Muscle of back (tissue), 11 donors: ENCODE measurements around the gene PLEKHD1. TPM values are rescaled to one million over a fixed set of nuclear protein-coding genes. Genes with fewer than 3 reads are reported as not detected.

Experiments used
- DNase-seq, 3 donors: peaks; one replicate each; pipeline versions ENCODE4 v3.0.0 to v3.0.0-alpha.2; 2013
- polyA plus RNA-seq, 10 donors: library from polyadenylated mRNA; unstranded; fragments of 120-200 nt; gene quantifications; one replicate each; pipeline ENCODE4 v1.2.1, GENCODE V29; 2013; ENCODE audit not compliant: insufficient read length in 10 of 10

The PLEKHD1 gene
- polyA plus RNA-seq, 10 donors, result 0.36 to 1.2 (median 0.60) TPM

DNA sequence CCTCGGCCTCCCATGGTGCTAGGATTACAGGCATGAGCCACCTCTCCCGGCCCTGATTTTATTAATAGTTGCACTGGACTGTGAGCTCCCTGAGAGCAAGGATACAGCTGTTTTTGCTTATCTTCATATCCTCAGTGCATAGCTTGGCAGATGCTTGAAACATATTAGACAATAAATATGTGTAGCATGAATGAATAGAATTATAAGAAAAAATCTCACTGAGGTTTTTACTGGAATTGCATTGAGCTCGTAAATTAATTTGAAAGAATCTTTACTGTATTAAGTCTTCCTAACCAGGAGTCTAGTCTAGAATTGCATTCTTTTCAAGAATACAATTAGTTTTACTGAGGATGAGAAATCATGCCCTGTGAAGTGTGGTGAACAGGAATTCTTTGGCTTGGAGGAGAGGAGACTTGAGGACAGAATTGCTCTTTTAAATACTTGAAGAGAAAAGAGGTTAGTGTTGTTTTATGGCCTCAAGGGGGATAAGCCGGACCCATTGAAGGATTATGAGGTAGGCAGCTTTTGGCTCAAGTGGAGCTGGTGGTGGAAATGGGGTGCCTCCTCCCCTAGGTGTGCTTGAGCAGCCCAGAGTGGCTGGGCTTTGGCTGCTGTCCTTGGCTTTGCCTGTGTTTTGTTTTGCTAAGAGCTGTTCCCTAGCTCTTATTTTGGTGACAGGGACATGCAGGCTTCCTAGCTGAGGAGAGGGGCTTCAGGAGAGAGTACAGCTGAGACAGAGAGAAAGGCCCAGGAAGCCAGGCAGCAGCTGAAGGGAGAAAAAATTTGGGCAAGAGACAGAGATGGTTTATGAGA is 34.0 kb downstream of the PLEKHD1 start:
- DNase-seq, result peak in 1 of 3 donors; percentile 37

DNA sequence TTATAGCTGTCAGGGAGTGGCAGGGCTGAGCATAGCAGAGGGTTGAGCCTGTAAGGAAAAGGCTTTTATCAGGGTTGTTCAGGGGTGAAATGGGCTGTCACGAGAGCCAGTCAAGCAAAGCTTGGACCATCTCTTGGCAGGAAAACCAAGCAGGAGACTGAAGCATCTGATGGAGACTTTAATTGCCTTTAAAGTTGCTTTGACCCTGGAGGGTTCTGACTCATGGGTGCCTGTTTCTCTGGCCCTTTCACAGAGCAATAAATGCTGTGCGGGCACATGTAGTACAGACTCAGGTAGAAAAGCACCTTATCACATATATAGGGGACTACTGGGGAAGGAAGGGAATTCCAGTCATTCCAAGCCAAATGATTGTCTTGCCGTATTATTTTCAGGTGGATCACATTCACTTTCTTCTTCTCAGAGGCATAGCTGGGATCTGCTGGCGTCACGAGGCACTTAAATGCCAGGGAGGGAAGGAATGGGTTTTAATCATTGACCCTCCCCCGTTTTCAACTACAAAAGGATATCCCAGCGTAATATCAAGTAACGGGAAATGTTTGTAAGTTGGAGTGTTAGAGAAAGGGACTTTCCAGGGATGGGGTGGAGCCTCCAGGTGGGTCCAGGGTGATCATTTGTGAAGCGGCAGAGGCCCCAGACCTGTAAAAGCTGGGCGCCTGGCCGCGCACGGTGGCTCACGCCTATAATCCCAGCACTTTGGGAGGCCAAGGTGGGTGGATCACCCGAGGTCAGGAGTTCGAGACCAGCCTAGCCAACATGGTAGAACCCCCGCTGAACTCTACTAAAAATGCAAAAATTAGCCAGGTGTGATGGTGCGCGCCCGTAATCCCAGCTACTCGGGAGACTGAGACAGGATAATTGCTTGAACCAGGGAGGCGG is 34.9 kb downstream of the PLEKHD1 start:
- DNase-seq, result no peak

DNA sequence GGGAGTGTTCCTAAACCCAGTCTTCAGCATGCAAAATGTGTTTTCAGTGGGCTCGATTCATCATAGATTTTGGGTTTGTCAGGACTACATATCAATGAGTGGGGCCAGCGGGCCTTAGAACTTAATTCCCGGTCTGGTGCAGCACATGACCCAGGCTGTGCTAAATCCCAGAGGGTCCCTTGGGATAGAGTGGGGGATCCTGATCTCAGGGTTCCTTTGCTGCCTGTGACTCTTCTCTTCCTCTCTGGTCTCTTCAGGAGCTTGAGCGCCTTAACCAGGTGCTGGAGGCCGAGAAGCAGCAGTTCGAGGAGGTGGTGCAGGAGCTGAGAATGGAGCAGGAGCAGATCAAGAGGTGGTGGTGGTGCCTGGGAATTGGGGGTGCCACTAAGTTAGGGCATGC is 37.5 kb downstream of the PLEKHD1 start:
- no peak for DNase-seq

DNA sequence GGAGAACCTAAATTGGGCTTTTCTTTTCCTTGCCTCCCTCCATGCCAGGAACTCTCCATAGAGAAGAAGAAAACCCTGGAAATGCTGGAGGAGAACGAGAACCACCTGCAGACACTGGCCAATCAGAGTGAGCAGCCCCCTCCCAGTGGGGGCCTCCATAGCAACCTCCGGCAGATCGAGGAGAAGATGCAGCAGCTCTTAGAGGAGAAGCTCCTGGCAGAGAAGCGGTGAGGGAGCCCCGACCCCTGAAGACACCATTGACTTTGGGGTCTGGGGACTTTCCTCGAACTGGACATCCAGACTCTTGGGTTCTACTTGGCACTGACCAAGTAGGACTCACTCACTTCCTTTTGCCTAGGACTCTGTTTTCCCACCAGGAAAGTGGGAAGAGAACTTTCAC is 41.4 kb downstream of the PLEKHD1 start:
- no peak for DNase-seq

DNA sequence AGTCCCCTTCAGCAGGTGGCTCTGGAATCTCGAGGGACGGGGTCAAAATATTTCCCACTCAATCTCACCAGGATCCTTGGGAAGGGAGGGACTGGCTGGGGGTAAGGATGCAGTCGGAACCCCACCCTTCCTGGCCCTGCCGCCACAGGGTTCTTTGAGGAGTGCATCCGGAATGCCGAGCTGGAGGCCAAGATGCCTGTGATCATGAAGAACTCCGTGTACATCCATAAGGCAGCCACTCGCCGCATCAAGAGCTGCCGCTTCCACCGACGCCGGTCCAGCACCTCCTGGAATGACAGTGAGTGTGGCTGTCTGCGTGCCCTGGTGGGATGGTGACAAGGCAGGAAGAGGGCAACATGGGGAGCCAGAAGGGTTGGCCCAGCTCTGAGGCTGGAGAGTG is 43.1 kb downstream of the PLEKHD1 start:
- no peak for DNase-seq

DNA sequence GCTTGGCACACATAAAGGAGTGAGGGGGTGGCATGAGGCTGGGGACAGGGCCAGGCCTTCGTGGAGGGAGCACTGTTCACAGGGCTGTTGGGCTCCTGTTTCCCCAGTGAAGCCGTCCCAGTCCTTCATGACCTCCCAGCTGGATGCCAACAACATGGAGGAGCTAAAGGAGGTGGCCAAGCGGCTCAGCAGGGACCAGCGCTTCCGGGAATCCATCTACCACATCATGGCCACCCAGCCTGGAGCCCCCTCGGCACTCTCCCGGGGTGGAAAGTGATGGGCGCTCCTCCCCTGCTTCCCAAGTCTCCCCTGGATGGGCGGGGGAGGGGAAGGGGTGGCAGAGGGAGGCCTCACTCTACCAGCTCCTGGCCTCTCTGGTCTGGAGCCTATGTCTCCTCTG is 43.6 kb downstream of the PLEKHD1 start:
- no peak for DNase-seq

DNA sequence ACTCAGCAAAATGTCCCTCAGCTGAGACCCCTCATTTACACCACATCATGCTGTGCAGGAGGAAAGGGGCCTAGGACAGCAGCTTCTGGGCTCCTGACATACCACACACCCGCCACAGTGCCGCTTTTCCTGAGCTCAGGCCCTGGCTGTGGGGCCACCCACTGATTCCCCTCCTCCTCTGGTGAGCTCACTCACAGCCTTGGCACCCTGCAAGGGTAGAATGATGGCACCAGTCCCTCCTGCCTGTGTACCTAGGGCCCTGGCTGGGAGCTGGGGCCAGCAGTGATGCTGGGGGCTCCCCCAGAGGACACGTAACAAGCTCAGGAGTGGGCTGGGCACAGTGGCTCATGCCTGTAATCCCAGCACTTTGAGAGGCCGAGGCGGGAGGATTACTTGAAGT is 44.4 kb downstream of the PLEKHD1 start:
- no peak for DNase-seq

DNA sequence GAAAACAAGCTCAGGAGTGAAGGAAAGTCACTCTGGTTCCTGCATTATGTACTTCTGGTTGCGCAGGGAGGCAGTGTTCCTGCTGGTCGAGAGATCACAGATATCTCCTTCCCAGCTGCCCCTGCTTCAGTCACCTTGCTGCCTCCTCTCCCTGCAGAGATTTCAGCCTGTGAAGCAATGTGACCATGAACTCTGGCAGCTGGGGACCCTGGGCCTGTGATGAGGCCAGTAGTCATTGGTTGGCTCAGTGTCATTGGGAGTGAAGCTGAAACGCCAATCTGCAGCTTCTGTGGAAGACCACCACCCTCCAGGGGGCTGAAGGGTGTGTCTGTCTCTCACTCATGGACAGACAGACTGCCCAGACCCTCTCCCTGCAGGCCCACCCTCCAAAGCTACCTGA is 45.0 kb downstream of the PLEKHD1 start:
- no peak for DNase-seq

DNA sequence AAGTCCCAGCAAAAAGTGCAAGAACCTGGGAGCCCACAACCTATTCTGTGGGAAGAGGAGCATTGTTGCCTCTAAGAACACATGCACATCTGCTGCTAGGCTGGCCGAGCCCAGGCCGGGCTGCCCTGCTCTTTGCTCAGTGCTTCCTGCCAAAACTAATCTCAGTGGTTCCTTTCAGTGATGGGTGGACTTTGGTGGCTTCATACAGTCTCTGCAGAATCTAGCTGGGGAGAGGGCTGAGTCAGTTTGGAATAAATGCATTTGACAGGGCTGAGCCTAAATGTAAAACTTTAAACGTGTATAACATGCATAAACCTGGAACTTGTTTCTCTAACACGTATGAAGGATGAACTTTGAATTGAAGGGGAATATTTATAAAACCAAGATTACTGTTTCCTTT is 45.6 kb downstream of the PLEKHD1 start:
- DNase-seq, result no peak

DNA sequence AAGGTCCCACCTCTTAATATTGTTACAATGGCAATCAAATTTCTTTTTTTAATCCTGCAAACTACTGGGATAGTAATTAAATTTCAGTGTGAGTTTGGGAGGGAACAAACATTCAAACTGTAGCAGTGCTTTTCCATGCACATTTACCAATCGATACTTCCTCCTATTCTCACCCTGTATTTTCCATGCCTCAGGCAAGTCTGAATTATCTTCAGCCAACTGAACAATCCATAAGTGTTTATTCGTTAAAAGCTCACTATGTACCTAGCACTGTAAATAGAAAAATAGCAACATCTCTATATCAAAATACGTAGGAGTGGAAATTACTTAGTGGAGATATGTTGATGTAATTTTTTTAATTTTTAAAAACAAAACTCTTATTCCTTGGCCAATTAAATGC is 46.6 kb downstream of the PLEKHD1 start:
- DNase-seq, result no peak

DNA sequence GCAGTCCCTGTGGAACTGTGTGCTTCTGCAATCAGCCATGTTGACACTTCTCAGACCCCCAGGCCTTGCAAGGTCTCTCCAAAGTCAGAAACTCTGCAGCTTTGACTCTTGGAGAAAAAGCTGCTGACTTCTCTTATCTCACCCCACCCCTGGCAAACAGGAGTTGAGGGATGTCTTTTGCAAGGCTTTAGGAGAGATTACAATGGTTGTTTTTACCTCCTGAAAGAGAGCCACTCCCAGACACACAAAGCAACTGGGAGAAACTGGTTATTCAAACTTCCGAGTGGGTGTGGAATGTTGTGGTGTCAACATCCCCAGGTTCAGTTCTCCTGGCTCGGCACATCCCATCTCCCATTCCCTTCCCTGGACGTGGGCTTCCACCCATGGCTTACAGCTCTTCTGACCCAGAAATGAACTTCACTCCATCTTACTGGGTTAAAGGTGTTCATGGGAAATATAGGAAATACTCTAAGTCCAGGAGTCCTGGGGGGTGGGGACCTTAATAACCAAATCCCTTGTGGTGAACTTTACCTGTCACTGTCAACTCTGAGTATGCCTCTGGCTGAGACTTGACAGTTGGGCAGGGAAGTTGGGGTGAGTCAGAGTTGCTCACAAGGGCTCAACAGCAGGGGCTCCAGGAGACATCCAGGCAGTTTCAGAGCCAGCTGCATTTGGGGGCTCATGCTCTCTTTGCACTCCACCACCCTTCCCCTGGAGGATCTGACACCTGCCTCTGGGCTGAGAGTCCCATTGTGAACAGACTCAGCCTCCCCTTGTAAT is 48.2 kb downstream of the PLEKHD1 start:
- no peak for DNase-seq

DNA sequence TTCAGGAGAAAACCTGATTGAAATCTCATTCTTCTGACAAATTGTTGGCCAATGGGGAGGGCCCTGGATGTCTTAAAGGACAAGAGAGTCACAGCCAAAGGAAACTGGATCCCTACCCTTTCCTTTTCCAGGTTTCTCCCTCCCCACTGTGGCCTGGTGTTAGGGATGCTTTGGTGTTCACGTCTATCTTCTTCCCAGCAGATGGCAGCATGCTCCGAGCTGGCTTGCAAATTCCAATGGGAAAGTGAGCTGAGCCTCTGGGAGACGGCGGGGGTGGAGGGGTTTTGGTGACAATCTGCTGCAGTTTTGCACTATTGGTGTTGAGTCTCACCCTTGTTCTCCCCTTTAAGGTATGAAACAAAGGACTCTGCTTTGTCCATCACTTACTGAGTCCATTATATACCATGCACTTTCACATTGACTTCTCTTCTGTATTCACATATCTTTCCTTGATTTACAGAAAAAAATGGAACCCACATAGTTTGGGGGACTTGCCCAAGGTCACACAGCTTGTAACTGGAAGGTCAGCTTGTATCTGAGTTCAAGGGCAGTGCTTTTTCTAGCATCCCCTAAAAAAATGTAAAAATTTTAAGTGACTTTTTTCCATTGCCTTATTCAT is 50.8 kb downstream of the PLEKHD1 start:
- peak in 2 of 3 donors; percentile 23 to 52 for DNase-seq

DNA sequence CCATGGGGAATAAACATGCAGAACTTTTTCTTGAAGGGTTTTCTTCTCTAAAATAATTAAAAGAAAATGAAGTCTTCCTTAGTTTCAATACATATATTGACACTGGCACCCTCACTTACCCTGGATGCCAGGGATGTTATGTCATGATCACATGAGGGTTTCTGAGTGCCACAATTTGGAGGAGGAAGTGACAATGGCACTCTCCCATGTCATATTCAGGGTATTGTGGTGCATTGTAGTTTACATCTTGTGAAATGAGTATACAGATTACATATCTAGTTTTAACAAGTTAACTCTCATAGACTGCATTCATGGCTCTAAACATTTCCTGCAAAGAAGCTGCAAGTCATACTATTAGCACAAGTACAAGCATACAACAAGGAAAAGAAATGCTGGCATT is 52.4 kb downstream of the PLEKHD1 start:
- DNase-seq, result no peak

DNA sequence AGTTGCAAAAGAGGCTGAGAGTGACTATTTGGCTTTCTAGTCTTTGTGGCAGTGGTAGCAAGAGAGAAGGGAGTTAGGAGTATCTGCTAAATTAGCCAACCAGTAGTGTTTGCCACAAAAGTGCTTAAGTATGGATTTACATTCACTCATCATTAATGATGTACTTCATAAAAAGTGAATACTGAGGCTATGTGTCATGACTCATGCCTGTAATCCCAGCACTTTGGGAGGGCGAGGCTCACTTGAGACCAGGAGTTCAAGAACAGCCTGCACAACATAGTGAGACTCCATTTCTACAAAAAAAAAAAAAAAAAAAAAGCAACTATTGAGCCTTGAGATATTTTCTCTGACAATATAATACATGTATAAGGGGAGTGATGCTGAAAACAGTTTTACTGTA is 53.4 kb downstream of the PLEKHD1 start:
- DNase-seq, result no peak

DNA sequence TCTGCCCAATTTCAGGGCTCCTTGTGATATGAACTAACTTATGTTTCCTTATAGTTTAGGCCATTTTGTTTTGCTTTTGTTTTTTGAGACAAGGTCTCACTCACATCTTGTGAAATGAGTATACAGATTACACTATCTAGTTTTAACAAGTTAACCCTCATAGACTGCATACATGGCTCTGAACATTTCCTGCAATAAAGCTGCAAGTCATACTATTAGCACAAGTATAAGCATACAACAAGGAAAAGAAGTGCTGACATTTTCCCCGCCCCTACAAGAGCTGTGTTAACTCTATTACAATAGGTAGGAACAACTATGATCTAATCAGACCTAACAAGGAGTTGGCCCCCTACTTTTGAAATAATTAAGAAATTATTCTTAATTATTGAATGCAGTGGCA is 54.2 kb downstream of the PLEKHD1 start:
- DNase-seq, result no peak

DNA sequence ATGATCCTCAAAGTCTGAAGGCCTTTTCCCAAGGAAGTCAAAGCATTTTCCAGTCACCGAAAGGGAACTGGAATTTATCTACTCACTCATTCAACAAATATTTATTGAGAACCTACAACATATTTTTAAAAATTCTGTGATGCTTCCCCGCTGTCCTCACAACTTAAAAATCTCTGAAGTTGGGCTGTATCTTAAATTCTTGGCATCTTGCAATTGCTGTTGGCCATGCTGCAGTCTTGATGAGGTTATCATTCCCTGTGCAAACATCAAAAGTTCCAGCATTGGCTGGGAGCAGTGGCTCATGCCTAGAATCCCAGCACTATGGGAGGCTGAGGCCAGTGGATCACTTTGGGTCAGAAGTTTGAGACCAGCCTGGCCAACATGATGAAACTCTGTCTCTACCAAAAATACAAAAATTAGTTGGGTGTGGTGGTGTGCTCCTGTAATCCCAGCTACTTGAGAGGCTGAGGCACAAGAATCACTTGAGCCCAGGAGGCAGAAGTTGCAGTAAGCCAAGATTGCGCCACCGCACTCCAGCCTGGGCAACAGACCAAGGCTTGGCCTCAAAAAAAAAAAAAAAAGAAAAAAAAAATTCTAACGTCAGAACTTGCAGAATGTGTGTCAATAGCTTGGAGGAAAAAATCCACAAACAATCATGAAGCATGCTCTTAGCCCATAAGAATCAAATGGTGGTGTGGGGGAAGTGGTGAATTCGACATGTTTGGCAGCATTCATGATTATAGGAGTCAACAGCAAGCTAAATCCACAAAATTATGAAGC is 55.3 kb downstream of the PLEKHD1 start:
- DNase-seq, result peak in 1 of 3 donors; percentile 24

DNA sequence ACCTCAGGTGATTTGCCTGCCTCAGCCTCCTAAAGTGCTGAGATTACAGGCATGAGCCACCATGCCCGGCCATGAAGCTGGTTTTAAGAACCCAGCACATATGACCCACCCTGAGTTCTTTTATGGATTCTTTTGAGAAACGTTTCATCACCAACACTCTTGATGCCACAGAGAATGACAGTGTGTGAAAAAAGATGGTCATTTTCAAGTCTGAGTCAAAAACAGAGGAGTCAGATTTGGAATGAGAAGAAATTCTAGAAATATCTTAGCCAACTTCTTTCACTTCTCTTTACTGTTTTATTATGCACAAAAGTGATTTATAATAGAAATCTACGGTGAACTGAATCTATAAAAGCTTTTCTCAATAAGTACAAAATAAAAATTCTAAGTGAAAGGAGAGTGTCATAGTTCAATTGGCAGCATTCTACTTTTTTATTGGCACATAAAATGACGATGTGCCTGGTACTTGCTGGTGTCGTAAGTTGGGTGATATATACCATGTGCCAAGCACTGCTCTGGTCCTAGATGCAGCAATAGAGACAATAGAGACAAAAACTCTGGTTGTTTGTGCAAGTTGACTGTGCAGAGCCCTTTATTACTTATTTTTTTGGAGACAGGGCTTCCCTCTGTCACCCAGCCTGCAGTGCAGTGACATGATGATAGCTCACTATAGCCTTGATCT is 56.3 kb downstream of the PLEKHD1 start:
- DNase-seq, result no peak

DNA sequence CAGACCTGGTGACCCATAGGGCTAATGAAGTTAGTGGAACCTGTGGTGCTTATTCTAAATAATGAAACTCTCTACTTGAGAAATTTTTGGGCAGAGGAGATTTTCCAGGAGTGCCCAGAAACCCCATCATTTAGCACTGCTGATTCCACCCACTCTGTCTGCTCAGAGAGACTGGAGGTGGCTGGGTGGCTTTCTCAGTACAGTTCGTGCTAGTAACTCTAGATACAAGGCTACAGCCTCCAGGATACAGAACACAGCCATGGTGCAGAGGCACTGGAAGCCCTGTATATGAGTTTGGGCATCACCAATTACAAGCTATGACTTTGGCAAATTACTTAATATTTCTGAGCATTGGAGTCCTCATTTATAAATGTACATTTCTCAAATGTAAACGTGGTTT is 57.8 kb downstream of the PLEKHD1 start:
- DNase-seq, result no peak

DNA sequence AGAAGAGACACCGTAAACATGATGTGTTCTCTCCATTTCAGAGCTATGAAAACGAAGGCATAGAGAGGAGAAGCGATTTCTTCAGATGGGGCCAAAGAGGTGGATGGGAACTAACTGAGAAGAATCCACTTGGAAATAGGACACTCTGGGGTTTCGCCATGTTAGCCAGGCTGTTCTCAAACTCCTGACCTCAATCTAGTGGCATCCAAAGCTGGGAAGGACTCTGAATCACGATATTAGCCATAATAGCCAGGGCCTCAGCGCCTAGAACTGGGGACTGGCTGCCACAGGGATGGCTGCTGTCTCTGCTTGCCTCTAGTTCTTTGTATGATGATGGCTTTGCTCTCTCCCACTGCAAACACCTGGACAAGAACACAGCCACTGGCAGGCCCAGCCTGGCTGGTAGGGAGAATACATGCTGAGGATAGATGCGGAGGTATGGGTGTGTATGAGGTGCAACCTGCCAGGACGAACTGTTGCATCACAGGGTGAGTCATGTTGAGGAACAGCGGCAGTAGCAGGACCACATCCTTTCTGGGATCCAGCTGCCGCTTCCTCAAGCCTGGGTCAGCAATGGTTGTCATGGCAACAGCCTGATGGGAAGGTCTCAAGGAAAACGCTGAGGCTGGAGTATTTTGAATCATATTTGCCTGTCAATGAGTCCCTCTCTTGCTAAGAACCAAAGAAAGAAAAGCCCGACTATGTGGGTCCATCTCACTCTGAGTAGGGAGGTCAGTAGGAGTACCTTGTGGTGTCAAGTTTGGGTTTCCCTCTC is 59.0 kb downstream of the PLEKHD1 start:
- peak in 2 of 3 donors; percentile 32 to 63 for DNase-seq
